Activated T-helper 17 cell treated with anti-CD3 and anti-CD28 coated beads, Interleukin-2, amount 50 U/mL, for 72 hours (primary cell): Measurements from ENCODE around the gene VSIR. TPM values are rescaled to one million over a fixed set of nuclear protein-coding genes. Genes with fewer than 3 reads are reported as not detected.

Experiments
- ATAC-seq: fragments of 150-1000 bp; cut with Tn5 transposase; replicated peaks from 2 replicates; pipeline ENCODE4 v1.10.0; 2021; ENCODE audit warnings: mild to moderate bottlenecking, moderate library complexity
- H3K27ac Mint-ChIP-seq: one replicate; pipeline ENCODE4 v1.8.0; 2022; ENCODE audit warnings: mixed read lengths
- H3K27me3 Mint-ChIP-seq: one replicate; pipeline ENCODE4 v1.8.0; 2022; ENCODE audit warnings: mixed read lengths
- H3K36me3 Mint-ChIP-seq: one replicate; pipeline ENCODE4 v1.8.0; 2022; ENCODE audit warnings: low read depth, mild to moderate bottlenecking, mixed read lengths
- H3K4me1 Mint-ChIP-seq: one replicate; pipeline ENCODE4 v1.8.0; 2022; ENCODE audit warnings: mixed read lengths
- H3K4me3 Mint-ChIP-seq: one replicate; pipeline ENCODE4 v1.8.0; 2022; ENCODE audit warnings: mild to moderate bottlenecking, mixed read lengths
- H3K9me3 Mint-ChIP-seq: one replicate; pipeline ENCODE4 v1.8.0; 2022; ENCODE audit warnings: mixed read lengths
- total RNA-seq, 2 donors: library from RNA; stranded (reverse); gene quantifications; one replicate each; pipeline ENCODE4 v1.2.3, GENCODE V29; 2022

The VSIR gene
- total RNA-seq, 2 donors from 2014 or later = 27.9 to 125 TPM

DNA sequence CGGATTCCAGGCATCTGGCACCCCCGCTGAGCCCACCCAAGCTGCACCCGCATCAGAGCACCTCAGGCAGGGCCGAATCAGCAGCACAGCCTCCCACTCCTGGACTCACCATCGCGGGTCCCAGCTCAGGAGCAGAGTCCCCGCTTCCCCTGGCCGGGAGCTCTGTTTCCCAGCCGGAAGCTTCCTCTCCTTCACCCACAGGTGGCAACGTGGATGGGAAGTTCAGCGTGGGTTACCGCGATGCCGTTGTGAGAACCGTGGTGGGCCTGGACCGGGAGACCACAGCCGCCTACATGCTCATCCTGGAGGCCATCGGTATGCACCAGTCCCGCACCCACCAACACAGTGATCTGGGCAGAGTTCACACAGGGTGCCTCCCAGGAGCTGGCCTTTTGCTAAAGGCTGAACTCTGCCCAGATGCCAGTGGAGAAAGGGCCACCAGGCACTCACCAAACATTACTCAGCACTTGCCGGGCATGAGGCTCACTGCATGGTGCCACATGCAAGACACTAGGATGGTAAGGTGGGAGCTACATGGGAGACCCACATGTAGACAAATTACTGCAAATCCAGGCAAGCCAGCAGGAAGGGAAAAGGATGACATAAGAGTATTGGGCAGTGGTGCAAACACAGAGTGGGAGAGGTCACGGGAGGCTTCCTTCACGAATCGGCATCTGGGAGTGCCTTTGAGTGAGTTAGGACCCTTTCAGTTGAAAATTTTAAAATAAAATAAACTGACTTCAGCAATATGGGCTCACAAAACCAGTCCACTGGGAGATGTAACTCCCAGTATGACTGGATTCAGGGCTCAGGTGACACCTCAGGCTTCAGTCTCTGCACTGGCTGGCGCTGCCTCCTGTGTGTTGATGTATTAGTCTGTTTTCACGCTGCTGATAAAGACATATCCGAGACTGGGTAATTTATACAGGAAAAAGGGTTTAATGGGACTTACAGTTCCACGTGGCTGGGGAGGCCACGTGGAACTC lies 64.1 kb downstream of the VSIR start:
- Mint-ChIP-seq H3K9me3 (no peaks in the 10 kb centered on the region), H3K36me3 (peaks cover 1% of the 10 kb centered on the region), H3K4me3 (no peak overlapping the region), H3K4me1 (peaks cover 23% of the 10 kb centered on the region), H3K27ac (peak overlapping the region; percentile 37), H3K27me3 (no peaks in the 10 kb centered on the region)
- ATAC-seq = no peak

DNA sequence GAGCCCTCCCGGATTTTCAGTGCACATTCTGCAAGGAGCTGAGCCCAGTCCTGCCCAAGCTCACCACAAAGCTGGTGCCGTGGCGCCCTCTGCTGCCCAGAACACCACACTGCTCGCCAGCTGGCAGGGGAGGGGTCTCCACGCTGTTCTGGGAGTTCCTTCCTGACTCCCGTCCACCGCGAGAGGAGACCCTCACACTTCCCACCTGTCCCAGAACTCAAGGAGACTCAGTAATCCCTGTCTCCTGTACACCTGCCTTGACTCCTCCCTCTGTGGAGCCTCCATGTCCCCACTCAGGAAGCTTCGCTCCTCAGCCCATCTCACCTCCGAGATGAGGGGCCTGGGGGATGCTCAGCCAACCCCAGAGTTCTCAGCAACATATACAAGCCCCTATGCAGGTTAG lies 65.0 kb downstream of the VSIR start:
- H3K4me1 Mint-ChIP-seq = peaks cover 18% of the 10 kb centered on the region
- no peaks in the 10 kb centered on the region for H3K9me3 Mint-ChIP-seq
- H3K4me3 Mint-ChIP-seq = no peak overlapping the region
- H3K27me3 Mint-ChIP-seq = no peaks in the 10 kb centered on the region
- H3K36me3 Mint-ChIP-seq = no peaks in the 10 kb centered on the region
- ATAC-seq = peak; percentile 67
- peak overlapping the region; percentile 12 for H3K27ac Mint-ChIP-seq

DNA sequence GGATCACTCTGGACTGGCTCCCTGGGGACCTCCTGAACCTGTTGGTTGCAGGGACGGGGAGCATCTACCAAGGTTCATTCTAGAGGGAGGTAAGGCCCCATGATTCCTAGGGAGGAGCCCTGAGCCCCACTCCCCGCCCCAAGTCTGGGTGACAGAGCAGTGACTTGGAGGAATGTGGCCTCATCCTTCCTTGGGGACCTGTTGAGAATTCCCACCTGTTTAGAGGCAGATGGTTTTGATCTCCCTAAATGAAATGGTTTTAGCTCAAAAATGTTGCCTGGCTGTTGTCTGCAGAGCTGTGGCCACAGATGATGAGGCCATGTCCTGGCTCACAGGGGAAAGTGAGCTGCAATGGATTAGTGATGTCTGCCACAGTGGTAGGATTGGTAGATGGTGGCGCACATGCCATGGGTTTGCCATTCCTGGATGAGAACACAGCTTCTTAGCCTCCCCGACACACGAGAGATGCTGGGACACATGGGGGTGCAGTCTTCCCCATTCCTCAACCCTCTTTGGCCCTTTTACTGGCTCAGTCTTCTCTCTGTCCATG lies 66.0 kb downstream of the VSIR start:
- H3K27ac Mint-ChIP-seq = peak overlapping the region; percentile 12
- H3K4me1 Mint-ChIP-seq = peaks cover 13% of the 10 kb centered on the region
- no peaks in the 10 kb centered on the region for H3K36me3 Mint-ChIP-seq
- no peak for ATAC-seq
- no peaks in the 10 kb centered on the region for H3K27me3 Mint-ChIP-seq
- H3K9me3 Mint-ChIP-seq = no peaks in the 10 kb centered on the region
- no peak overlapping the region for H3K4me3 Mint-ChIP-seq

- ATAC-seq = no peak
- H3K27ac Mint-ChIP-seq = no peak overlapping the region
- H3K4me3 Mint-ChIP-seq = no peak overlapping the region
- H3K36me3 Mint-ChIP-seq = no peaks in the 10 kb centered on the region
- no peaks in the 10 kb centered on the region for H3K27me3 Mint-ChIP-seq
- H3K9me3 Mint-ChIP-seq = no peaks in the 10 kb centered on the region
- peaks cover 13% of the 10 kb centered on the region for H3K4me1 Mint-ChIP-seq
Measured at GRCh38 chr10:71706216-71707121, 66.9 kb downstream of the VSIR start.

DNA sequence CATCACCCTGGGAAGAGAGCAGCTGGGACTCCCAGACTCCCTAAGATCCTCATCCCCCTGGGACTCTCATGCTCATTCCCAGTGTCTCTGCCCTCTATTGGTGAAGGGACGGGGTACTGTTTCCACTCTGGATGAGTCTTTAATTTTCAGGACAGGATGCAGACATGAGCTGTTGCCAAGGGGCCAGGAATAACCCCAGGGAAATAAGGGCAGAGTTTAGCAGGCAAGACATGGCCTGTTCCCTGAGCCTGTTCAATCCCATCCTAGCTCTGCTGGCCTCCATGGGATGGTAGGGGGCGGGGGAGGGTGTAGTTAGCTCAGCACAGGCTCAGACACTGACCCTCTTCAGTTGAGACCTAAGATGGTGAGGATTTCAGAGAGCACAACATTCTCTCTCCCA lies 67.7 kb downstream of the VSIR start:
- H3K36me3 Mint-ChIP-seq = no peaks in the 10 kb centered on the region
- peaks cover 13% of the 10 kb centered on the region for H3K4me1 Mint-ChIP-seq
- H3K27me3 Mint-ChIP-seq = no peaks in the 10 kb centered on the region
- peak overlapping the region; percentile 68 for H3K27ac Mint-ChIP-seq
- H3K9me3 Mint-ChIP-seq = no peaks in the 10 kb centered on the region
- no peak overlapping the region for H3K4me3 Mint-ChIP-seq
- ATAC-seq = no peak

GRCh38 chr10:71704816-71705215 lies 68.5 kb downstream of the VSIR start:
- Mint-ChIP-seq H3K27me3 (no peaks in the 10 kb centered on the region), H3K27ac (no peak overlapping the region), H3K9me3 (no peaks in the 10 kb centered on the region), H3K4me1 (peaks cover 13% of the 10 kb centered on the region), H3K36me3 (no peaks in the 10 kb centered on the region), H3K4me3 (no peak overlapping the region)
- ATAC-seq = no peak

DNA sequence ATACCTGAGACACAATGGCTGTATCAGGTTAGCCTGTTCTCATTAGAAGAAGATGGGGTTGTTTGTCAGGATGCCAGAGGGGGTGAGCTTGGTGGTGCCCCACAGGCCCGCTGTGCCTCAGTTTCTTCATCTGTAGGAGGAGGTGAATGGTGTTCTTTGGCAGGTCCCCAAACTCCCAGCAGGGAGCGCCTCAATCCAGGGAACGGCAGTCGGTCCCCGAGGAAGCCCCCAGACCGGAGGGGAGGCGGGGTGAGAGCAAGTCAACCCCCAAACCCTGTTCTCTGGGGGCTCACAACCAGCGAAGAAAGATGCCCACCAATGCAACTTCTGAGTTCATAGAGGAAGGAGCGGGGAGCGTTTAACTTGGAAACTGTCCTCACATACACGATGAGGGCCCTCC lies 69.7 kb downstream of the VSIR start:
- no peak overlapping the region for H3K27ac Mint-ChIP-seq
- no peaks in the 10 kb centered on the region for H3K27me3 Mint-ChIP-seq
- H3K4me1 Mint-ChIP-seq = peaks cover 12% of the 10 kb centered on the region
- no peaks in the 10 kb centered on the region for H3K36me3 Mint-ChIP-seq
- H3K4me3 Mint-ChIP-seq = no peak overlapping the region
- H3K9me3 Mint-ChIP-seq = no peaks in the 10 kb centered on the region
- no peak for ATAC-seq

DNA sequence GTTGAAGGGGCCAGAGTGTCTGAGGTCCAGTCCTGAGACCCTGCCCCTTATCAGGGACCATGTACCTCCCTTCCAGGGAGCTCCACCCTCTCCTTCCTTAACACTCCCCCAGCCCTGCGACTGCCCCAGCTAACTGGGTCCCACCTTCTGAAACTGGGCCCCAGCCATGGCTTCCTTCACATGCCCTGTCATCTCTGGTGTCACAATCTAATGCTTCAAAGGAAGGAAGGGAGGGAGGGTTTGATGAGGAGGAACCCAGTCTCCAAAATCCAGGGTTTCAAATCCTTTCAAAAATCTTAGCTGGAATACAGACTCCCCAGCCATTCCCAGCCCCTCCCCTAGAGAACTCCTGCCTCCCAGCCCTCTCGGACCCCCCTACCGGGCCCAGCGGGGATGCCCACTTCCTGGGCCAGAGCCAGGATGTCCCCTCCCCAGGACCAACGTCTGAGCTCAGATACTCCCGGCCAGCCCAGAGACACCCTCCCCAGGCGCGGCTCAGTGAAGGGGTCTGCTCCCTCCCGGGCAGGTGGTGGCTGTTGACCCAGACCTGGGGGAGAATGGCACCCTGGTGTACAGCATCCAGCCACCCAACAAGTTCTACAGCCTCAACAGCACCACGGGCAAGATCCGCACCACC lies 71.7 kb downstream of the VSIR start:
- H3K4me3 Mint-ChIP-seq = no peak overlapping the region
- H3K36me3 Mint-ChIP-seq = no peaks in the 10 kb centered on the region
- H3K27ac Mint-ChIP-seq = no peak overlapping the region
- H3K27me3 Mint-ChIP-seq = no peaks in the 10 kb centered on the region
- peaks cover 16% of the 10 kb centered on the region for H3K4me1 Mint-ChIP-seq
- ATAC-seq = no peak
- H3K9me3 Mint-ChIP-seq = no peaks in the 10 kb centered on the region

GRCh38 chr10:71700731-71701368 lies 72.5 kb downstream of the VSIR start:
- H3K4me1 Mint-ChIP-seq = peaks cover 16% of the 10 kb centered on the region
- H3K4me3 Mint-ChIP-seq = no peak overlapping the region
- H3K36me3 Mint-ChIP-seq = no peaks in the 10 kb centered on the region
- no peak overlapping the region for H3K27ac Mint-ChIP-seq
- H3K27me3 Mint-ChIP-seq = no peaks in the 10 kb centered on the region
- no peak for ATAC-seq
- no peaks in the 10 kb centered on the region for H3K9me3 Mint-ChIP-seq

GRCh38 chr10:71698737-71699136 lies 74.6 kb downstream of the VSIR start:
- peak; percentile 43 for ATAC-seq
- Mint-ChIP-seq H3K9me3 (no peaks in the 10 kb centered on the region), H3K4me3 (peak overlapping the region; percentile 38), H3K27me3 (no peaks in the 10 kb centered on the region), H3K4me1 (peaks cover 16% of the 10 kb centered on the region), H3K36me3 (no peaks in the 10 kb centered on the region), H3K27ac (peak overlapping the region; percentile 51)

- peak overlapping the region; percentile 38 for H3K4me3 Mint-ChIP-seq
- peak; percentile 74 for ATAC-seq
- H3K27ac Mint-ChIP-seq = peak overlapping the region; percentile 51
- H3K4me1 Mint-ChIP-seq = peaks cover 16% of the 10 kb centered on the region
- H3K36me3 Mint-ChIP-seq = no peaks in the 10 kb centered on the region
- H3K9me3 Mint-ChIP-seq = no peaks in the 10 kb centered on the region
- no peaks in the 10 kb centered on the region for H3K27me3 Mint-ChIP-seq
Measured at GRCh38 chr10:71697938-71698709, 75.2 kb downstream of the VSIR start.
